Measurements from ENCODE around the gene BBLN. TPM values are rescaled to one million over a fixed set of nuclear protein-coding genes. Genes with fewer than 3 reads are reported as not detected.

The BBLN gene
- total and polyA plus RNA-seq, 2 of the 4 experiments (the other 2 are of a cell fraction): 25.1 to 103 TPM

DNA sequence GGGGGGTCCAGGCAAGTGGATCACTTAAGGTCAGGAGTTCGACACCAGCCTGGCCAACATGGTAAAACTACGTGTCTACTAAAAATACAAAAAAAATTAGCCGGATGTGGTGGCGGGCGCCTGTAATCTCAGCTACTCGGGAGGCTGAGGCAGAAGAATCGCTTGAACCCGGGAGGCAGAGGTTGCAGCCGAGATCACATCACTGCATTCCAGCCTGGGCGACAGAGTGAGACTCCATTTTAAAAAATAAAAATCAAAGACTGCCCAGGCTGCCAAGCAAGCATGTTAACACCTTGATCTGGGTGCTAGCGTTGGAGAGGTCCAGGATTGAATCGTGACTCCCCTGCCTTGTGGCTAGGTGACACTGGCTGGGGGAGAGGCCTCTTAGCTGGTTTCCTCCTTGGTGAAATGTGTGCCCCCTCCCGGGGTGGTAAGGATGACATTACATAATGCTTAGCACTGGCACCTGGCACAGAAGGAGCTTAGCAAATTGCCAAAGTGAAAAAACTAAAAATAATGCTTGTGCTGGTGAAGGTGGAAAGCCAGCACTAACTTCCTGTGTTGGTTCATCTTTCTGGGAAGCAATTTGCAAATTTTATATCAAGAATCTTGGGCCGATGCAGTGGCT lies 33.5 kb downstream of the BBLN start:
- CTCF ChIA-PET: interaction anchor here (0.8 to 1.2 kb wide), 2 partner anchors 19 to 62 kb away, joined by 3 read pairs; no protein-coding TSS in a partner anchor
- Histone ChIP-seq H3K4ac (ENCODE audit: low read depth, low read length) (no peak overlapping the region), H2AK9ac (replicated peaks; ENCODE audit: low read depth, low read length, poor library complexity) (no peak overlapping the region), H4K8ac (ENCODE audit: low read depth in 2 of 2, low read length in 2 of 2) (peak overlapping the region in 1 of 2 experiments; percentile 54; a peak in 2 of 4 replicates), H3K27me3 (ENCODE audit: control insufficient read depth, insufficient read depth, low read length) (no peaks in the 10 kb centered on the region), H3K4me1 (ENCODE audit: control insufficient read depth, insufficient read depth, low read length) (peaks cover 10% of the 10 kb centered on the region), H3K27ac (ENCODE audit: insufficient read depth, low read length) (no peak overlapping the region), H3K9ac (ENCODE audit: low read depth, low read length) (no peak overlapping the region), H3K14ac (replicated peaks; ENCODE audit: low read depth, low read length) (no peak overlapping the region), H3K4me3 (ENCODE audit: insufficient read depth, low read depth, low read length) (no peak overlapping the region), H4K91ac (ENCODE audit: insufficient read depth, low read depth, low read length) (0 out of 2 replicates have a peak overlapping the region, but pooled peaks have one; percentile 31), H4K5ac (ENCODE audit: low read depth, low read length) (no peak overlapping the region), H4K20me1 (ENCODE audit: insufficient read depth, low read length) (no peaks in the 10 kb centered on the region), H3K4me2 (ENCODE audit: low read depth, low read length) (no peak overlapping the region), H3K9me3 (ENCODE audit: control insufficient read depth, insufficient read depth, low read length) (no peaks in the 10 kb centered on the region), H2BK15ac (ENCODE audit: low read depth, low read length) (no peak overlapping the region), H3K56ac (ENCODE audit: extremely low read depth, insufficient read depth, low read length) (no peak overlapping the region), H2AFZ (replicated peaks; ENCODE audit: low read length, poor library complexity) (peak overlapping the region; percentile 96), H3K36me3 (ENCODE audit: control insufficient read depth, insufficient read depth, low read length) (peaks cover 10% of the 10 kb centered on the region), H3K79me1 (ENCODE audit: low read depth in 1 of 2, low read length in 2 of 2) (peaks cover 14 to 28% of the 10 kb centered on the region in 2 experiments), H2BK20ac (ENCODE audit: low read depth, low read length) (no peak overlapping the region), H3K18ac (ENCODE audit: low read depth, low read length) (no peak overlapping the region), H2BK5ac (ENCODE audit: low read depth, low read length, poor library complexity, severe bottlenecking) (no peak overlapping the region), H2AK5ac (ENCODE audit: low read depth, low read length) (no peak overlapping the region; the same call in 1 of the 2 replicates), H2BK120ac (ENCODE audit: low read depth, low read length) (no peak overlapping the region), H3K9me1 (ENCODE audit: insufficient read depth, low read length) (peaks cover 9% of the 10 kb centered on the region; the same call in 1 of the 2 replicates), H3K23ac (ENCODE audit: low read depth, low read length) (no peak overlapping the region)
- TF ChIP-seq FOS (IDR thresholded peaks at IDR 0.05; ENCODE audit: low read depth, low read length): no peak
- no peak for TF ChIP-seq RAD21 (IDR thresholded peaks at IDR 0.05; ENCODE audit: low read length)
- in situ Hi-C loops (cut with MboI; ENCODE audit: low sequenced_read_pairs) (no loop called here), dilution Hi-C loops (cut with HindIII; ENCODE audit: low sequenced_read_pairs, unreplicated experiment) (no loop called here), intact Hi-C loops (cut with micrococcal nuclease) (no loop called here)
- no peak for ATAC-seq (ENCODE audit: low read depth)
- 93% methylated on average over 8 of the region's 14 CpGs; no CpG with 5 or more reads in 1 of the 2 experiments for WGBS, 2 experiments (ENCODE audit: extremely low coverage in 2 of 2, insufficient read length in 1 of 2)
- POLR2A ChIA-PET (ENCODE audit: unreplicated experiment): no interaction called here
- BruUV-seq (replicated peaks): no TSS peak
- no peak for DNase-seq
